ENCODE data around the gene VWA5A.

VWA5A gene

GRCh38 chr11:124190298-124191139, 75.3 kb downstream of the VWA5A start:
- no peak for DNase-seq (ENCODE audit: low read depth)
- H3K4me3 ChIP-seq (ENCODE audit: control insufficient read depth, low read depth, low read length) = no peak overlapping the region
- no peak for TF ChIP-seq CTCF (conservative IDR thresholded peaks at IDR 0.05; ENCODE audit: control insufficient read depth, insufficient read depth, low read depth, low read length)

GRCh38 chr11:124193221-124194010, 78.2 kb downstream of the VWA5A start:
- TF ChIP-seq CTCF (conservative IDR thresholded peaks at IDR 0.05; ENCODE audit: control insufficient read depth, insufficient read depth, low read depth, low read length) = no peak
- no peak for DNase-seq (ENCODE audit: low read depth)
- no peak overlapping the region for H3K4me3 ChIP-seq (ENCODE audit: control insufficient read depth, low read depth, low read length)

- TF ChIP-seq CTCF (conservative IDR thresholded peaks at IDR 0.05; ENCODE audit: control insufficient read depth, insufficient read depth, low read depth, low read length) = no peak
- DNase-seq (ENCODE audit: low read depth) = peak; percentile 30
- H3K4me3 ChIP-seq (ENCODE audit: control insufficient read depth, low read depth, low read length) = no peak overlapping the region
Measured at GRCh38 chr11:124194293-124195188, 79.3 kb downstream of the VWA5A start.

- peak; percentile 74 for DNase-seq (ENCODE audit: low read depth)
- TF ChIP-seq CTCF (conservative IDR thresholded peaks at IDR 0.05; ENCODE audit: control insufficient read depth, insufficient read depth, low read depth, low read length) = peak; percentile 95
- no peak overlapping the region for H3K4me3 ChIP-seq (ENCODE audit: control insufficient read depth, low read depth, low read length)
Measured at GRCh38 chr11:124195189-124195734, 80.0 kb downstream of the VWA5A start.

All from fibroblast of mammary gland (primary cell).